Medulla oblongata (tissue), 1 donor: ENCODE data around the gene FAM229A.
A peak's percentile ranks its signal among the peaks of the same experiment; 100 is the strongest.
"Not testable (repeated sequence)": the region's sequence is repeated elsewhere in the genome, so short reads cannot be mapped to it uniquely, and the experiment has no call there.

Experiments
- DNase-seq: peaks from one replicate; pipeline ENCODE4 v3.0.0-alpha.2; 2015; ENCODE audit errors: extremely low spot score

The FAM229A gene

GRCh38 chr1:32377541-32378220, 15.4 kb upstream of the FAM229A start:
- DNase-seq: no peak

GRCh38 chr1:32376199-32376598, 13.9 kb upstream of the FAM229A start:
- DNase-seq: no peak

GRCh38 chr1:32373996-32374592, 11.8 kb upstream of the FAM229A start:
- no peak for DNase-seq

- DNase-seq: no peak
Observed at GRCh38 chr1:32372149-32372756, 10.0 kb upstream of the FAM229A start.

GRCh38 chr1:32367912-32368635, 5.8 kb upstream of the FAM229A start:
- no peak for DNase-seq

GRCh38 chr1:32365445-32365844, 3.2 kb upstream of the FAM229A start:
- no peak for DNase-seq

- DNase-seq: no peak
Observed at GRCh38 chr1:32364836-32365235, 2.6 kb upstream of the FAM229A start.

- DNase-seq: no peak
Observed at GRCh38 chr1:32363713-32364112, 1.4 kb upstream of the FAM229A start.

GRCh38 chr1:32361674-32362473, 411 bp downstream of the FAM229A start:
- peak; percentile 72 for DNase-seq

- DNase-seq: no peak
Observed at GRCh38 chr1:32361308-32361673, 994 bp downstream of the FAM229A start.

- no peak for DNase-seq
Observed at GRCh38 chr1:32358435-32358834, 3.9 kb downstream of the FAM229A start.

- no peak for DNase-seq
Observed at GRCh38 chr1:32357614-32358013, 4.7 kb downstream of the FAM229A start.

GRCh38 chr1:32356478-32356877, 5.8 kb downstream of the FAM229A start:
- DNase-seq: no peak

GRCh38 chr1:32355778-32356177, 6.5 kb downstream of the FAM229A start:
- DNase-seq: not testable (repeated sequence)

- DNase-seq: no peak
Observed at GRCh38 chr1:32353886-32354570, 8.3 kb downstream of the FAM229A start.

GRCh38 chr1:32353431-32353830, 8.9 kb downstream of the FAM229A start:
- no peak for DNase-seq

GRCh38 chr1:32352831-32353383, 9.4 kb downstream of the FAM229A start:
- no peak for DNase-seq

GRCh38 chr1:32352239-32352745, 10.0 kb downstream of the FAM229A start:
- no peak for DNase-seq

GRCh38 chr1:32351399-32352238, 10.7 kb downstream of the FAM229A start:
- peak; percentile 96 for DNase-seq
